HG03439 (cell line): ENCODE measurements around the gene REC114.

Experiments
- ATAC-seq: cut with Tn5 transposase; IDR thresholded peaks from one replicate; pipeline ENCODE4 v1.9.1; 2021; ENCODE audit warnings: mild to moderate bottlenecking, moderate library complexity; ENCODE audit not compliant: unreplicated experiment

Gene REC114

DNA sequence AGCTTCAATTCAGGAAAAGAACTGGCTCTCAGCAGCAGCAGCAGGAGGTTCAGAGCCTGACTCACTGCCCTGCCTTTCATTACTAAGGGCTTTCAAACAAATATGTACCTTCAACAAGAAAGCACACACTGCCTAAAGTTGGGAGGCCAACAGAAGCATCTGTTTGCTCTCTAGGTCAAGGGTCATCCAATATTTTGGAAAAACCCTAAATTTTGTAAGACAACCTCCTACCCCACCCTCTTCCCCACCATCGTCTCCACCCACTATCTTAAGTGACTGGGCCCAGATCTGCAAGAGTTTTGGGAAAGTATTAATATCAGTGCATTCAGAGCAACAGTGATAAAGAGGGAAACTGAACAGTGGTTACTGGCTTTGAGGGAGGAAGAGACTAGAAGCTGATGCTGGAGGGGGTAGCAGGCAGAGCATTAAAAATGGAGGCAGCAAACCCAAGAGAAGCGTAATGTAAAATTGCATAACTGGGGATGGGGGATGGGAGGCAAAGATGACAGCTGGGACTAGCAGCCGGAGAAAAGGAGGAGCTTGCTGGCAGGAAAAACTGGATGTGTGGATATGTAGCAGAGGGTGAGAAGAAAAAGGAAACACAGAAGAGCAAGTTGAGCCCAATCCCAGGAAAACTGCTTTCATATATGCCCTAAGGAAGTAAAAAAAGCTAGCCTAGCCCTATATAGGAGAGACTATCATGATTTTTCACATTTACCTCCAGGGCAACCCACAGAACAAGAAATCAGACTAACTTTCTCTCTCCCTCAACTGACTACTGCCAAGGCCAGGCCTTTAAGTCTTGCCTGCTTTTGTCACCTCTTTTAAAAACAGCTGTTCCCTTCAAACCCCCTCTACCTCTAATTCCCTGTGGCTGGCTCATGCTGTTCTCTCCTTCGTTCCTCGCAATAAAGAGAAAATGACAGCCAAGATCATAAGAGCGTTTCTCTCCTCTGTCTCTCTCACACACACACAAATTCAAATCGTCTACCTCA is 158.8 kb downstream of the REC114 start:
- no peak for ATAC-seq

DNA sequence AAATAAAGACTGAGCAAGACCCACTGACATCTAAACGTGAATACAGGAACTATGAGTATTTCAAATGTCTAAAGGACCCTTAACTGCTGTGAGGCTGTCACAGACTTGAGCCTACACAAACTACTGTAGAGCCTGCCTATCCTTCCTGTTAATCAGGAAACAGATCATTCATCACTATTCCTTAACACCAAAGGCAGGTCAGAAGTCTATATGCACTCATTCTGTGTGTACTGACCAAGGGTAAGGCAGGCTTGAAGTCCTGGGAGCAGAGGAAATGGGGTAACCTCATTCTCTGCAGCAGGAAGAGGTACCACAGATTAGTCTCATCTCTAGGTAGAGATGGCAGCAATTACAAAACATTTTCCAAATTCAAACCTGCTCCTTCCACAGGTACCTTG is 159.5 kb downstream of the REC114 start:
- ATAC-seq = no peak

DNA sequence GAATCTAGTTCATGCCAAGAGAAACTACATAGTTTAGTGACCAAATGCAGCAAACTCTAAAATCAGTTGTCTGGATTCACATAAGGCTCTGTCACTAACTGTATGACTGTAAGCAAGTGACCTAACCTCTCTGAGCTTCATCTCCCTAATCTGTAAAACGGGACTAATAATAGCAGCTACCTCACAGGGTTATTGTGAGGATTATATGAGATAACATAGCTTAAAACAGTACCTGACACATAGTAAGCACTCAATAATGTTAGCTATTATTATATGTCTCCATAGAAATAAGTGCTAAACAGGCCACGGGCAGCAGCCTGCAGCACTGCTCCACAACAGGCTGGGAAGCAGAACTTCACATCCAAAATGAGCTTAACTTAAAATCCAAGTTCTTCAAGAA is 160.0 kb downstream of the REC114 start:
- no peak for ATAC-seq

DNA sequence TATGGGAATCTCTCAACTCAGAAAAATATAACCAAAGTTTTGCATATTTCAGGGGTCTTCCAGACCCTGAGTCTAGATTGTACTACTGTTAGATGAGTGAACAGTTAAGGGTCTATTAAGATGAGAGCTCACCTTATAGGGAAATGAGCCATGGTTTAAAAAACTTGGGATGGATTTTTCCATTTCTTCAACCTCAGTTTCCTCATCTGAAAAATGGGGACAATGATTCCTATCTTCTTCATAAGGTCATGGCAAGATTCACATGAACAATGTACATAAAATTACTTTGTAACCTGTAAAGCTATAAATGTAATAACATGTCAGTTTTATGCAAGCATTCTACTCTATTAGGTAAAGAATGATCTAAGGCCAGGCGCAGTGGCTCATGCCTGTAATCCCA is 161.5 kb downstream of the REC114 start:
- ATAC-seq = no peak

DNA sequence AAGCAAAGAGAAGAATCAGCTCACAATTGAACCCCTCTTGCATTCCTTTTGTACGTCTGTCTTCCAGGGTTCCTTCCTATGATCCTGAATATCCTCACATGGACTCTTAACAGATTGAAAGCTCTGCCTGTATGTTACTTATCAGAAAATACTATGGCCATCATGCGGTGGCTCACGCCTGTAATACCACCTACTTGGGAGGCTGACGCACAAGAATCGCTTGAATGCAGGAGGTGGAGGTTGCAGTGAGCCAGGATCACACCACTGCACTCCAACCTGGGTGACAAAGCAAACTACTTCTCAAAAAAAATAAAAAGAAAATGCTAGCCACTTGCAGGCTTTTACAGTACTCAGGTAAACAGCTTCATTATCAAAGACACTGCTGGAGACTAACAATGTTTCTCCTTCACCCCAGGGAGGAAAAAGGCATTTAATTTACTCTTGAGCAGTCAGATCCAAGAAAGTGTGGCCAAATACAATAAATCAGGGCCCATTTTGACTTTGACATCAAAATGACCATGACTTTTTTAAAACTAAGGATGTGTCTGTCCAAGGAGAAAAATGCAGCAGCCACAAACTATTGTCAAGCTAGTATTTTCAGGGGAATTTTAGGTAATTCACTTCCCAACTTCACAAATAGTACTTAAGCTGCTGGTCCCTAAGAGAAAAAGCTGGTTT is 162.9 kb downstream of the REC114 start:
- no peak for ATAC-seq

DNA sequence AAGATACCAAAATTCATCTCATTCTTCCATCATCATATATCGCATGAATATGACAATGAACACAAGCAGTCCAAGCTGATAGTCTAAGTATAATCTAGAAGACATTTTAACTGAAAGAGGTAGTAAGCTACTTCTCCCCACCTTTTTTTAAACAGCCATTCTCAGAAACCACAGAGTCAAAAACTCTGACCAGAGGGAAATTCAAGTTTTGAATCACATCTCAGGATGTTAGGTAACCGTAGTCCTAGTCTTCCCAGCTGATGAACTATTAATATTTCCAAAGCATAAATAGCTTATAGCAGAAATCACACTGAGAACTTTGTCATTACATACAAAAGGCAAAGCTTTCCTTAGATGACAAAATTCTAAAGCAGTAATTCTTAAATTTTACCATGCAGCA is 164.4 kb downstream of the REC114 start:
- no peak for ATAC-seq

DNA sequence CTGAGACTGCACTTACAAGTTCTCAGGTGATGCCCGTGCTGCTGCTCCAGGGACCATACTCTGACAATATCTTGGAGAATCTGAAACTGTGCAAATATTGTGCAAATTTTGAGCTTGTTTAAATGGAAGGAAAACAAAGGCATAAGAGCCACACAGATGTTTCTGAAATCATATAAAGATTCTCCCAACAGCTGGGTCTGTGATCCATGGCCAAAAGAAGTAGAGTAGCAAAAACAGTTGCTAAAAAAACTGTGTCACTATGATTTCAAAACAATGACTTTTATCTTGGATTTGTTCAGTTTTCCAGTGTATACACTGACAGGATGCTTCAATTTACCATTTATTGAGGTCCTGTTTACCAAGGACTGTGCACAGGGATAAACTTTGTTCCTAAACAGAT is 164.9 kb downstream of the REC114 start:
- ATAC-seq = no peak

DNA sequence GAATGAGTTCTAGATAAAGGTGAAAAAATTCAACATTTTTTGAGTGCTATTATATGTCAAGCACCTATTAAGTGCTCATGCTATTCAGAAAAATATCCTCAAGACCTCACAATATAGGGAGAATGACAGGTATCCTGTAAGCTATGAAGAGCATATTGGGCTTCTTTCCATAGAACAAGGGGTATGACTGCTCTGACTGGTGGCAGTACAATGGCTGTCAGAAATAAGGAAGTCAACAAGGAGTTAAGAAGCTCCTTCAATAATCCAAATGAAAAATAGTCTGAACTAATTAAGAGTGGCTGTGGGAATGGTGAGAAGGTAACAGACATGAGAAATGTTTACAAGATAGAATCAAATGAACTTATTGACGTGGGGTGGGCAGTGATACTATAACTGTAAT is 165.5 kb downstream of the REC114 start:
- ATAC-seq = no peak

DNA sequence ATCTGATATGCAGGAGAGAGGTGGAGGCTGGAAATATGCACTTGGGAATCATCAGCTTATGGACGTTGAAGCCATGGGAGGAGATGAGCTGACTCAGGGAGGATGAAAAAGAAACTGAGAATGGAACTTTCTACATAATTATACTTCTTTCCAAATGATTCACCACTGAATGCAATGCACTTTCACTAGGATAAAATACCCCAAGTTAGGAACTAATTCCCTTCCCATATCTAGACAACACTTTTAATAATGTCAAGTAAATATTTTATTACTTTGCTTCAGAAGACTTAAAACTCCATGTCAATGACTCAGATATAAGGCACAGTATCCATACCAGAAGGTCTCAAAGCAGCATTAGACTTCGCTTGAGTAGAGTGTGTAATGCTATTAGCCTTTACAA is 166.0 kb downstream of the REC114 start:
- ATAC-seq = no peak
